ENCODE measurements around the gene PWWP2B.
A peak's percentile ranks its signal among the peaks of the same experiment; 100 is the strongest.

The PWWP2B gene

GRCh38 chr10:132408823-132409666 lies 12.0 kb downstream of the PWWP2B start:
- DNase-seq: peak; percentile 31

- DNase-seq: no peak
These were observed 12.6 kb downstream of the PWWP2B start for GRCh38 chr10:132409667-132410028.

GRCh38 chr10:132410056-132410778 lies 13.2 kb downstream of the PWWP2B start:
- DNase-seq: no peak

GRCh38 chr10:132410779-132411532 lies 14.0 kb downstream of the PWWP2B start:
- no peak for DNase-seq

GRCh38 chr10:132411561-132412253 lies 14.7 kb downstream of the PWWP2B start:
- DNase-seq: no peak

- DNase-seq: no peak
These were observed 15.6 kb downstream of the PWWP2B start for GRCh38 chr10:132412316-132413192.

GRCh38 chr10:132413226-132414205 lies 16.5 kb downstream of the PWWP2B start:
- no peak for DNase-seq

GRCh38 chr10:132414402-132415016 lies 17.5 kb downstream of the PWWP2B start:
- no peak for DNase-seq

- DNase-seq: no peak
These were observed 18.3 kb downstream of the PWWP2B start for GRCh38 chr10:132415255-132415654.

GRCh38 chr10:132415956-132416355 lies 19.0 kb downstream of the PWWP2B start:
- no peak for DNase-seq

GRCh38 chr10:132416566-132417256 lies 19.7 kb downstream of the PWWP2B start:
- no peak for DNase-seq

GRCh38 chr10:132417257-132417910 lies 20.4 kb downstream of the PWWP2B start:
- no peak for DNase-seq

GRCh38 chr10:132417957-132418441 lies 21.0 kb downstream of the PWWP2B start:
- DNase-seq: peak; percentile 50

- DNase-seq: peak; percentile 78
These were observed 21.8 kb downstream of the PWWP2B start for GRCh38 chr10:132418527-132419416.

GRCh38 chr10:132419538-132420468 lies 22.8 kb downstream of the PWWP2B start:
- no peak for DNase-seq

GRCh38 chr10:132420469-132420980 lies 23.5 kb downstream of the PWWP2B start:
- no peak for DNase-seq
